GM12878 (cell line): ENCODE data around the gene UST. TPM values are rescaled to one million over a fixed set of nuclear protein-coding genes. Genes with fewer than 3 reads are reported as not detected.

Experiments used
- ATAC-seq: fragments of 200-7000 bp; cut with Tn5 transposase; 3 replicates; pipeline ENCODE4 v1.9.1; 2020; ENCODE audit warnings: mild to moderate bottlenecking, moderate library complexity
- BruUV-seq: library from RNA; stranded (reverse); fragments of 400-500 nt; replicated peaks from 2 replicates; lab custom pipeline; 2021; lab: Mats Ljungman, UMichigan
- CTCF ChIA-PET: fragments of 300-600 bp; sonication (Branson Sonifier 250); formaldehyde crosslinking; extraction: SDS; loops from one replicate; lab custom pipeline; 2021; ENCODE audit warnings: inconsistent platforms; lab: Yijun Ruan, JAX
- POLR2A ChIA-PET: fragments of 350-600 bp; formaldehyde crosslinking; extraction: SDS; loops from one replicate; lab custom pipeline; 2021; ENCODE audit warnings: inconsistent platforms; lab: Charles Lee
- RAD21 ChIA-PET: fragments of 300-600 bp; sonication (Branson Sonifier 250); formaldehyde crosslinking; loops from one replicate; lab custom pipeline; 2023; ENCODE audit warnings: antibody characterized with exemption; ENCODE audit not compliant: unreplicated experiment; lab: Charles Lee
- SMC1A ChIA-PET: fragments of 300-600 bp; sonication (Branson Sonifier 250); formaldehyde crosslinking; loops from one replicate; lab custom pipeline; 2023; ENCODE audit not compliant: unreplicated experiment, uncharacterized antibody; lab: Charles Lee
- DNase-seq: peaks from one replicate; pipeline ENCODE4 v3.0.0-alpha.2; 2011; ENCODE audit warnings: low read depth, low spot score
- FAIRE-seq: peaks from 3 replicates; lab custom pipeline; 2011; peaks lifted over from hg19 to GRCh38; lab: Jason Lieb, UNC
- H2AFZ ChIP-seq: 2 replicates; pipeline ENCODE4 v1.6.0; 2011; ENCODE audit warnings: low read depth, low read length, control low read depth; ENCODE audit not compliant: control insufficient read depth
- H3K27ac ChIP-seq: 2 replicates; pipeline ENCODE4 v1.5.1; 2011; ENCODE audit warnings: control low read depth; ENCODE audit not compliant: control insufficient read depth, insufficient read depth
- H3K27me3 ChIP-seq, 2 experiments: replicated peaks in 1 of 2; 2 replicates each; pipeline versions ENCODE4 v1.6.0 to v1.6.1; 2011; ENCODE audit warnings: low read length in 1 of 2; ENCODE audit not compliant: control insufficient read depth in 2 of 2, insufficient read depth in 2 of 2
- H3K36me3 ChIP-seq, 2 experiments: 2 replicates each; pipeline ENCODE4 v1.5.1; 2011; ENCODE audit warnings: low read length in 1 of 2; ENCODE audit not compliant: control insufficient read depth in 2 of 2, insufficient read depth in 2 of 2
- H3K4me1 ChIP-seq: 2 replicates; pipeline ENCODE4 v1.6.1; 2011; ENCODE audit warnings: mild to moderate bottlenecking, low read length, moderate library complexity, mixed read lengths; ENCODE audit not compliant: control insufficient read depth, insufficient read depth
- H3K4me2 ChIP-seq: 2 replicates; pipeline ENCODE4 v1.6.0; 2011; ENCODE audit warnings: control low read depth; ENCODE audit not compliant: control insufficient read depth, insufficient read depth
- H3K4me3 ChIP-seq: fragments of 200-600 bp; sonication (generic); 2 replicates; pipeline ENCODE4 v1.5.1; 2016
- H3K79me2 ChIP-seq: 2 replicates; pipeline ENCODE4 v1.6.0; 2011; ENCODE audit warnings: low read length; ENCODE audit not compliant: control insufficient read depth, insufficient read depth
- H3K9ac ChIP-seq: 2 replicates; pipeline ENCODE4 v1.8.0; 2011; ENCODE audit warnings: low read length, control low read depth, mixed read lengths; ENCODE audit not compliant: control insufficient read depth, insufficient read depth
- H3K9me3 ChIP-seq: replicated peaks from 3 replicates; pipeline ENCODE4 v1.5.1; 2011; ENCODE audit warnings: mild to moderate bottlenecking, low read length; ENCODE audit not compliant: control insufficient read depth, insufficient read depth
- H4K20me1 ChIP-seq: 2 replicates; pipeline ENCODE4 v1.6.0; 2011; ENCODE audit not compliant: control insufficient read depth, insufficient read depth
- ATF7 ChIP-seq: fragments of 450-650 bp; IDR thresholded peaks from 2 replicates; pipeline ENCODE4 v1.6.1; 2016; ENCODE audit warnings: low read depth, mild to moderate bottlenecking
- BACH1 ChIP-seq: fragments of 450-650 bp; IDR thresholded peaks from 2 replicates; pipeline ENCODE4 v1.6.1; 2017; ENCODE audit warnings: mild to moderate bottlenecking, borderline replicate concordance
- BHLHE40 ChIP-seq, 2 experiments: fragments of 450-650 bp in 1 of 2; IDR thresholded peaks; 2 replicates each; pipeline ENCODE4 v1.6.1; 2011 to 2017; ENCODE audit warnings: low read depth in 2 of 2, borderline replicate concordance in 1 of 2, improper control_type of control experiment in 1 of 2, low read length in 1 of 2, mild to moderate bottlenecking in 1 of 2
- CEBPZ ChIP-seq: fragments of 150-350 bp; IDR thresholded peaks from 2 replicates; pipeline ENCODE4 v1.6.1; 2016; ENCODE audit warnings: low read depth, low read length
- ELK1 ChIP-seq: IDR thresholded peaks from 2 replicates; pipeline ENCODE4 v1.6.1; 2012; ENCODE audit warnings: low read depth, low read length, improper control_type of control experiment
- ETV6 ChIP-seq, 2 experiments: fragments of 450-650 bp in 1 of 2; IDR thresholded peaks in 1 of 2; conservative IDR thresholded peaks in 1 of 2; 2 replicates each; pipeline ENCODE4 v1.6.1; 2014; ENCODE audit warnings: antibody characterized with exemption in 1 of 2, borderline replicate concordance in 1 of 2, low read depth in 1 of 2, mild to moderate bottlenecking in 1 of 2, moderate library complexity in 1 of 2
- IRF3 ChIP-seq: fragments of 450-650 bp; IDR thresholded peaks from 2 replicates; pipeline ENCODE4 v1.6.1; 2014; ENCODE audit warnings: mild to moderate bottlenecking
- MEF2B ChIP-seq: fragments of 450-650 bp; IDR thresholded peaks from 2 replicates; pipeline ENCODE4 v1.6.1; 2018; ENCODE audit warnings: mild to moderate bottlenecking, moderate library complexity; ENCODE audit not compliant: partially characterized antibody, poor library complexity, severe bottlenecking
- POU2F2 ChIP-seq: IDR thresholded peaks from 3 replicates; pipeline ENCODE4 v1.6.1; 2011; ENCODE audit warnings: low read depth, mild to moderate bottlenecking, low read length, borderline replicate concordance
- RB1 ChIP-seq: fragments of 450-650 bp; formaldehyde crosslinking; IDR thresholded peaks from 2 replicates; pipeline ENCODE4 v1.6.1; 2017; ENCODE audit warnings: mild to moderate bottlenecking, borderline replicate concordance
- RCOR1 ChIP-seq: conservative IDR thresholded peaks from 2 replicates; pipeline ENCODE4 v1.6.1; 2012; ENCODE audit warnings: low read depth, low read length, improper control_type of control experiment
- WGBS: methylation state at CpG from one replicate; pipeline ENCODE4 v1.1.6; 2016; ENCODE audit warnings: low lambda C conversion rate; ENCODE audit not compliant: insufficient replicate concordance, insufficient coverage; ENCODE audit errors: missing lambda C conversion rate; 5-methylcytosine and 5-hydroxymethylcytosine counted together
- in situ Hi-C: fragments of 300-500 bp; cut with MboI; formaldehyde crosslinking; loops from 9 replicates; pipeline ENCODE4 v1.14.3; 2018; ENCODE audit warnings: mixed read lengths
- intact Hi-C: fragments of 100-400 bp; cut with micrococcal nuclease; formaldehyde crosslinking; loops from one replicate; pipeline ENCODE4 v1.14.2; 2022; ENCODE audit not compliant: unreplicated experiment
- polyA plus RNA-seq, 11 experiments: library from polyadenylated mRNA; depleted of rRNA in 4 of 11; unstranded in 6 of 11; stranded (reverse) in 5 of 11; fragments of >200 nt; fragmentation: Nextera tagmentation in 4 of 11; fragmentation: Illumina TruSeq in 1 of 11; extraction: Ambion mirVana in 4 of 11; extraction: Trizol in 1 of 11; gene quantifications; 1 replicate in 1 of 11; 2 replicates in 10 of 11; pipeline versions ENCODE4 v1.2.1 to v1.2.3, GENCODE V29; 2011 to 2016; ENCODE audit warnings: inconsistent platforms in 2 of 11, missing spikeins in 2 of 11, low read depth in 1 of 11
- total RNA-seq, 4 experiments: library from RNA; depleted of rRNA in 3 of 4; stranded (reverse); fragments of >200 nt in 3 of 4; fragmentation: Illumina TruSeq in 1 of 4; extraction: Trizol in 1 of 4; gene quantifications; 2 replicates each; pipeline versions ENCODE4 v1.2.1 to v1.2.3, GENCODE V29; 2013 to 2021

The UST gene
- total and polyA plus RNA-seq, 10 of the 15 experiments (the other 5 are each of a cell fraction or from before 2014, with no cell fraction given) = 0.74 to 43.3 (median 2.2) TPM

- POLR2A ChIA-PET = no interaction called here
Observed at GRCh38 chr6:148874698-148875293, 128.0 kb downstream of the UST start.

More at GRCh38 chr6:148874698-148875293, 128.0 kb downstream of the UST start:
- ChIA-PET RAD21 (no interaction called here), SMC1A (no interaction called here), CTCF (no interaction called here)
- Histone ChIP-seq H3K79me2 (no peaks in the 10 kb centered on the region), H3K9ac (no peak overlapping the region), H3K27me3 (no peaks in the 10 kb centered on the region), H4K20me1 (no peaks in the 10 kb centered on the region), H3K4me1 (no peaks in the 10 kb centered on the region), H3K36me3 (no peaks in the 10 kb centered on the region), H3K9me3 (no peaks in the 10 kb centered on the region), H3K4me2 (no peak overlapping the region), H3K4me3 (no peak overlapping the region), H3K27ac (no peak overlapping the region), H2AFZ (no peak overlapping the region)
- ATAC-seq (no peak), DNase-seq (no peak), FAIRE-seq (no peak)
- intact Hi-C loops = no loop called here
- TF ChIP-seq BHLHE40 (IDR thresholded peaks at IDR 0.05; ENCODE audit: borderline replicate concordance in 1 of 2, low read depth in 2 of 2, low read length in 1 of 2) (no peak), ELK1 (no peak), BACH1 (no peak), IRF3 (no peak), RB1 (no peak), ATF7 (no peak), CEBPZ (no peak), POU2F2 (no peak), RCOR1 (no peak), ETV6 (conservative IDR thresholded peaks at IDR 0.05 in 1 of 2, IDR thresholded peaks at IDR 0.05 in 1 of 2; ENCODE audit: borderline replicate concordance in 1 of 2, low read depth in 1 of 2) (no peak), MEF2B (no peak)
- in situ Hi-C loops = no loop called here
- no TSS peak for BruUV-seq
- 63% methylated on average over 9 of the region's 9 CpGs for WGBS
